IMR-90 (cell line): ENCODE data around the gene UBTD1. TPM values are rescaled to one million over a fixed set of nuclear protein-coding genes. Genes with fewer than 3 reads are reported as not detected.

Experiments
- ATAC-seq: fragments of 200-7000 bp; cut with Tn5 transposase; 2 replicates; pipeline ENCODE4 v1.9.1; 2020; ENCODE audit warnings: low read depth, mild to moderate bottlenecking, moderate library complexity
- BruUV-seq: library from RNA; stranded (reverse); fragments of 400-500 nt; replicated peaks from 2 replicates; lab custom pipeline; 2021; lab: Mats Ljungman, UMichigan
- CTCF ChIA-PET: fragments of 300-600 bp; formaldehyde crosslinking; extraction: SDS; loops from one replicate; lab custom pipeline; 2021; ENCODE audit warnings: antibody characterized with exemption; lab: Yijun Ruan, JAX
- POLR2A ChIA-PET: fragments of 300-600 bp; sonication (Branson Sonifier 250); formaldehyde crosslinking; loops from one replicate; lab custom pipeline; 2022; ENCODE audit warnings: antibody characterized with exemption; ENCODE audit not compliant: unreplicated experiment; lab: Charles Lee
- DNase-seq: peaks from one replicate; pipeline ENCODE4 v3.0.0; 2013
- H2AFZ ChIP-seq: replicated peaks from 2 replicates; pipeline ENCODE3; 2013; ENCODE audit warnings: low read length, mild to moderate bottlenecking; ENCODE audit not compliant: poor library complexity
- H2AK5ac ChIP-seq: 2 replicates; pipeline ENCODE4 v1.6.1; 2013; ENCODE audit warnings: low read depth, low read length, inconsistent platforms
- H2AK9ac ChIP-seq: replicated peaks from 2 replicates; pipeline ENCODE3; 2013; ENCODE audit warnings: mild to moderate bottlenecking, low read depth, low read length, moderate library complexity; ENCODE audit not compliant: poor library complexity
- H2BK120ac ChIP-seq: 2 replicates; pipeline ENCODE4 v1.6.1; 2013; ENCODE audit warnings: low read depth, low read length, inconsistent platforms
- H2BK15ac ChIP-seq: 3 replicates; pipeline ENCODE4 v1.6.1; 2013; ENCODE audit warnings: low read depth, low read length, inconsistent platforms
- H2BK20ac ChIP-seq: 2 replicates; pipeline ENCODE4 v1.6.1; 2013; ENCODE audit warnings: low read depth, mild to moderate bottlenecking, inconsistent platforms, low read length, moderate library complexity
- H2BK5ac ChIP-seq: 2 replicates; pipeline ENCODE4 v1.6.1; 2013; ENCODE audit warnings: mild to moderate bottlenecking, low read depth, low read length, inconsistent platforms; ENCODE audit not compliant: poor library complexity, severe bottlenecking
- H3K14ac ChIP-seq: replicated peaks from 2 replicates; pipeline ENCODE4 v1.6.1; 2013; ENCODE audit warnings: low read depth, low read length, inconsistent platforms
- H3K18ac ChIP-seq: 2 replicates; pipeline ENCODE4 v1.6.1; 2013; ENCODE audit warnings: low read depth, low read length, control low read depth
- H3K23ac ChIP-seq: 2 replicates; pipeline ENCODE4 v1.6.1; 2013; ENCODE audit warnings: low read depth, low read length, inconsistent platforms
- H3K27ac ChIP-seq: 2 replicates; pipeline ENCODE4 v1.5.1; 2013; ENCODE audit warnings: mild to moderate bottlenecking, control low read depth, low read length; ENCODE audit not compliant: insufficient read depth
- H3K27me3 ChIP-seq: 2 replicates; pipeline ENCODE4 v1.6.1; 2013; ENCODE audit warnings: low read length; ENCODE audit not compliant: control insufficient read depth, insufficient read depth
- H3K36me3 ChIP-seq: 2 replicates; pipeline ENCODE4 v1.6.1; 2013; ENCODE audit warnings: low read length, mixed read lengths; ENCODE audit not compliant: control insufficient read depth, insufficient read depth
- H3K4ac ChIP-seq: 2 replicates; pipeline ENCODE4 v1.6.1; 2013; ENCODE audit warnings: low read depth, low read length, inconsistent platforms
- H3K4me1 ChIP-seq: 2 replicates; pipeline ENCODE4 v1.6.1; 2013; ENCODE audit warnings: low read length, mixed read lengths; ENCODE audit not compliant: control insufficient read depth, insufficient read depth
- H3K4me2 ChIP-seq: 2 replicates; pipeline ENCODE4 v1.6.1; 2013; ENCODE audit warnings: low read depth, mild to moderate bottlenecking, control low read depth, low read length, moderate library complexity
- H3K4me3 ChIP-seq: 2 replicates; pipeline ENCODE4 v1.5.1; 2013; ENCODE audit warnings: low read depth, mild to moderate bottlenecking, control low read depth, low read length, moderate library complexity; ENCODE audit not compliant: insufficient read depth
- H3K56ac ChIP-seq: 2 replicates; pipeline ENCODE4 v1.6.1; 2013; ENCODE audit warnings: low read length, inconsistent platforms; ENCODE audit not compliant: insufficient read depth; ENCODE audit errors: extremely low read depth
- H3K79me1 ChIP-seq, 2 experiments: 2 replicates each; pipeline ENCODE4 v1.6.1; 2013; ENCODE audit warnings: low read length in 2 of 2, inconsistent platforms in 1 of 2, low read depth in 1 of 2
- H3K9ac ChIP-seq: 2 replicates; pipeline ENCODE4 v1.6.1; 2013; ENCODE audit warnings: low read depth, low read length, control low read depth
- H3K9me1 ChIP-seq: 2 replicates; pipeline ENCODE4 v1.6.1; 2013; ENCODE audit warnings: low read length, inconsistent platforms; ENCODE audit not compliant: insufficient read depth
- H3K9me3 ChIP-seq: 2 replicates; pipeline ENCODE4 v1.6.1; 2013; ENCODE audit warnings: low read length; ENCODE audit not compliant: control insufficient read depth, insufficient read depth
- H4K20me1 ChIP-seq: 2 replicates; pipeline ENCODE4 v1.6.1; 2013; ENCODE audit warnings: low read length, inconsistent platforms; ENCODE audit not compliant: insufficient read depth
- H4K5ac ChIP-seq: 2 replicates; pipeline ENCODE4 v1.6.1; 2013; ENCODE audit warnings: mild to moderate bottlenecking, low read depth, low read length, control low read depth
- H4K8ac ChIP-seq, 2 experiments: 2 replicates each; pipeline ENCODE4 v1.6.1; 2013; ENCODE audit warnings: low read depth in 2 of 2, low read length in 2 of 2, control low read depth in 1 of 2, inconsistent platforms in 1 of 2
- H4K91ac ChIP-seq: 2 replicates; pipeline ENCODE4 v1.6.1; 2013; ENCODE audit warnings: low read depth, low read length, inconsistent platforms; ENCODE audit not compliant: insufficient read depth
- BHLHE40 ChIP-seq: fragments of 150-350 bp; IDR thresholded peaks from 2 replicates; pipeline ENCODE4 v1.6.1; 2016; ENCODE audit warnings: mild to moderate bottlenecking, low read depth, low read length
- CEBPB ChIP-seq: IDR thresholded peaks from 2 replicates; pipeline ENCODE4 v1.6.1; 2012; ENCODE audit warnings: low read depth, low read length, improper control_type of control experiment
- CHD1 ChIP-seq: IDR thresholded peaks from 2 replicates; pipeline ENCODE4 v1.6.1; 2012; ENCODE audit warnings: low read depth, low read length, improper control_type of control experiment
- CTCF ChIP-seq: conservative IDR thresholded peaks from 2 replicates; pipeline ENCODE4 v1.5.1; 2012; ENCODE audit warnings: mild to moderate bottlenecking, low read depth, low read length, improper control_type of control experiment
- FOS ChIP-seq: fragments of 150-350 bp; IDR thresholded peaks from 2 replicates; pipeline ENCODE4 v1.6.1; 2016; ENCODE audit warnings: low read depth, low read length
- MAFK ChIP-seq: IDR thresholded peaks from 2 replicates; pipeline ENCODE4 v1.6.1; 2012; ENCODE audit warnings: low read depth, low read length, improper control_type of control experiment
- MAZ ChIP-seq: IDR thresholded peaks from 2 replicates; pipeline ENCODE4 v1.6.1; 2012; ENCODE audit warnings: low read depth, mild to moderate bottlenecking, low read length, improper control_type of control experiment, moderate library complexity, borderline replicate concordance
- MXI1 ChIP-seq: IDR thresholded peaks from 2 replicates; pipeline ENCODE4 v1.6.1; 2012; ENCODE audit warnings: low read depth, mild to moderate bottlenecking, low read length, moderate library complexity, borderline replicate concordance
- NFE2L2 ChIP-seq: fragments of 150-350 bp; IDR thresholded peaks from 2 replicates; pipeline ENCODE4 v1.6.1; 2016; ENCODE audit warnings: low read depth, mild to moderate bottlenecking, low read length
- POLR2A ChIP-seq: IDR thresholded peaks from 2 replicates; pipeline ENCODE4 v1.6.1; 2012; ENCODE audit warnings: mild to moderate bottlenecking, low read depth, low read length
- RAD21 ChIP-seq: IDR thresholded peaks from 2 replicates; pipeline ENCODE4 v1.6.1; 2012; ENCODE audit warnings: low read length, improper control_type of control experiment
- RCOR1 ChIP-seq: IDR thresholded peaks from 2 replicates; pipeline ENCODE4 v1.6.1; 2012; ENCODE audit warnings: mild to moderate bottlenecking, low read length, improper control_type of control experiment; ENCODE audit not compliant: insufficient replicate concordance
- RFX5 ChIP-seq: IDR thresholded peaks from 2 replicates; pipeline ENCODE4 v1.8.0; 2012; ENCODE audit warnings: low read depth, mild to moderate bottlenecking, low read length, moderate library complexity
- SMC3 ChIP-seq: fragments of 150-350 bp; IDR thresholded peaks from 2 replicates; pipeline ENCODE4 v1.6.1; 2016; ENCODE audit warnings: low read depth, mild to moderate bottlenecking, antibody characterized with exemption, low read length, moderate library complexity
- USF2 ChIP-seq: fragments of 150-350 bp; IDR thresholded peaks from 2 replicates; pipeline ENCODE4 v1.6.1; 2017; ENCODE audit warnings: mild to moderate bottlenecking, antibody characterized with exemption, low read length, low read depth
- WGBS, 2 experiments: methylation state at CpG; one replicate each; pipeline versions ENCODE4 v1.1.5 to v1.1.7; 2013; ENCODE audit warnings: missing lambda C conversion rate in 2 of 2; ENCODE audit not compliant: insufficient read length in 1 of 2; ENCODE audit errors: extremely low coverage in 2 of 2; 5-methylcytosine and 5-hydroxymethylcytosine counted together
- dilution Hi-C: fragments of 300-500 bp; cut with HindIII; formaldehyde crosslinking; loops from one replicate; pipeline ENCODE4 v1.14.3; 2018; ENCODE audit warnings: low sequenced_read_pairs; ENCODE audit not compliant: unreplicated experiment
- in situ Hi-C: fragments of 300-500 bp; cut with MboI; formaldehyde crosslinking; loops from 3 replicates; pipeline ENCODE4 v1.14.3; 2019; ENCODE audit warnings: low sequenced_read_pairs, inconsistent platforms, mixed read lengths
- intact Hi-C: fragments of 100-400 bp; cut with micrococcal nuclease; formaldehyde crosslinking; loops from 2 replicates; pipeline ENCODE4 v1.10.0; 2022
- polyA plus RNA-seq, 3 experiments: library from polyadenylated mRNA; depleted of rRNA; stranded (reverse); fragments of >200 nt; gene quantifications; 2 replicates each; pipeline ENCODE4 v1.2.3, GENCODE V29; 2012; ENCODE audit warnings: low replicate concordance in 1 of 3
- total RNA-seq: library from RNA; depleted of rRNA; stranded (reverse); fragments of >200 nt; gene quantifications from 2 replicates; pipeline ENCODE4 v1.2.3, GENCODE V29; 2012

UBTD1 gene
- total and polyA plus RNA-seq, 2 of the 4 experiments (the other 2 are of a cell fraction): 21.9 to 44.9 TPM

GRCh38 chr10:97529685-97530465 is 31.2 kb downstream of the UBTD1 start:
- Histone ChIP-seq H2BK20ac (no peak overlapping the region), H3K4me3 (no peak overlapping the region), H4K91ac (no peak overlapping the region), H2BK5ac (no peak overlapping the region), H3K23ac (no peak overlapping the region; the same call in 1 of the 2 replicates), H3K18ac (no peak overlapping the region), H4K8ac (no peak overlapping the region), H2AK5ac (no peak overlapping the region), H3K79me1 (peaks cover 6 to 58% of the 10 kb centered on the region in 2 experiments), H3K4ac (no peak overlapping the region), H3K27me3 (no peaks in the 10 kb centered on the region), H3K4me1 (peaks cover 13% of the 10 kb centered on the region), H3K9me3 (no peaks in the 10 kb centered on the region), H3K9ac (no peak overlapping the region), H4K20me1 (peaks cover 42% of the 10 kb centered on the region), H3K4me2 (no peak overlapping the region), H2BK120ac (no peak overlapping the region), H2AK9ac (peak overlapping the region; percentile 65), H3K36me3 (peaks cover 2% of the 10 kb centered on the region; the same call in 1 of the 2 replicates), H4K5ac (no peak overlapping the region), H3K27ac (no peak overlapping the region), H3K14ac (no peak overlapping the region), H2AFZ (no peak overlapping the region), H2BK15ac (no peak overlapping the region), H3K56ac (no peak overlapping the region), H3K9me1 (peaks cover 21% of the 10 kb centered on the region)
- ChIA-PET POLR2A (interaction anchor here (0.6 kb wide), 1 partner anchor 31 kb away, joined by 6 read pairs; no protein-coding TSS in a partner anchor), CTCF (no interaction called here)
- intact Hi-C loops (no loop called here), dilution Hi-C loops (no loop called here), in situ Hi-C loops (no loop called here)
- TF ChIP-seq RAD21 (no peak), MAFK (no peak), NFE2L2 (no peak), CEBPB (no peak), MAZ (no peak), RCOR1 (no peak), USF2 (no peak), CHD1 (no peak), SMC3 (no peak), CTCF (no peak), FOS (no peak), RFX5 (no peak), MXI1 (no peak), BHLHE40 (no peak), POLR2A (no peak)
- ATAC-seq (no peak), DNase-seq (no peak)
- 94% methylated on average over 2 of the region's 14 CpGs; no CpG with 5 or more reads in 1 of the 2 experiments for WGBS, 2 experiments
- BruUV-seq: no TSS peak
